NB4 (cell line): Measurements from ENCODE around the gene CUEDC2.

Source experiments
- DNase-seq: peaks from one replicate; pipeline ENCODE4 v3.0.0; 2010; ENCODE audit warnings: low read depth
- H3K4me3 ChIP-seq: one replicate; pipeline ENCODE4 v1.5.1; 2011; ENCODE audit warnings: mild to moderate bottlenecking, low read depth, low read length, moderate library complexity
- MYC ChIP-seq: IDR thresholded peaks from 2 replicates; pipeline ENCODE4 v1.6.1; 2011; ENCODE audit warnings: low read depth, low read length
- POLR2A ChIP-seq: IDR thresholded peaks from 2 replicates; pipeline ENCODE4 v1.6.1; 2011; ENCODE audit warnings: mild to moderate bottlenecking; ENCODE audit not compliant: insufficient read length; ENCODE audit errors: extremely low read depth
- TF ChIP-seq, protein P1 (sequence below): IDR thresholded peaks from one replicate; pipeline ENCODE4 v1.5.1; 2012; ENCODE audit warnings: low read depth, low read length
- TF ChIP-seq, protein P2 (sequence below): IDR thresholded peaks from 2 replicates; pipeline ENCODE4 v1.6.1; 2011; ENCODE audit warnings: low read depth, low read length

CUEDC2 gene

GRCh38 chr10:102398172-102399020 is 34.0 kb downstream of the CUEDC2 start:
- no peak overlapping the region for H3K4me3 ChIP-seq
- TF ChIP-seq MYC = no peak
- TF ChIP-seq, protein P1, sequence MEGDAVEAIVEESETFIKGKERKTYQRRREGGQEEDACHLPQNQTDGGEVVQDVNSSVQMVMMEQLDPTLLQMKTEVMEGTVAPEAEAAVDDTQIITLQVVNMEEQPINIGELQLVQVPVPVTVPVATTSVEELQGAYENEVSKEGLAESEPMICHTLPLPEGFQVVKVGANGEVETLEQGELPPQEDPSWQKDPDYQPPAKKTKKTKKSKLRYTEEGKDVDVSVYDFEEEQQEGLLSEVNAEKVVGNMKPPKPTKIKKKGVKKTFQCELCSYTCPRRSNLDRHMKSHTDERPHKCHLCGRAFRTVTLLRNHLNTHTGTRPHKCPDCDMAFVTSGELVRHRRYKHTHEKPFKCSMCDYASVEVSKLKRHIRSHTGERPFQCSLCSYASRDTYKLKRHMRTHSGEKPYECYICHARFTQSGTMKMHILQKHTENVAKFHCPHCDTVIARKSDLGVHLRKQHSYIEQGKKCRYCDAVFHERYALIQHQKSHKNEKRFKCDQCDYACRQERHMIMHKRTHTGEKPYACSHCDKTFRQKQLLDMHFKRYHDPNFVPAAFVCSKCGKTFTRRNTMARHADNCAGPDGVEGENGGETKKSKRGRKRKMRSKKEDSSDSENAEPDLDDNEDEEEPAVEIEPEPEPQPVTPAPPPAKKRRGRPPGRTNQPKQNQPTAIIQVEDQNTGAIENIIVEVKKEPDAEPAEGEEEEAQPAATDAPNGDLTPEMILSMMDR = no peak
- TF ChIP-seq POLR2A = no peak
- TF ChIP-seq, protein P2, sequence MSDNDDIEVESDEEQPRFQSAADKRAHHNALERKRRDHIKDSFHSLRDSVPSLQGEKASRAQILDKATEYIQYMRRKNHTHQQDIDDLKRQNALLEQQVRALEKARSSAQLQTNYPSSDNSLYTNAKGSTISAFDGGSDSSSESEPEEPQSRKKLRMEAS = no peak
- DNase-seq = no peak

DNA sequence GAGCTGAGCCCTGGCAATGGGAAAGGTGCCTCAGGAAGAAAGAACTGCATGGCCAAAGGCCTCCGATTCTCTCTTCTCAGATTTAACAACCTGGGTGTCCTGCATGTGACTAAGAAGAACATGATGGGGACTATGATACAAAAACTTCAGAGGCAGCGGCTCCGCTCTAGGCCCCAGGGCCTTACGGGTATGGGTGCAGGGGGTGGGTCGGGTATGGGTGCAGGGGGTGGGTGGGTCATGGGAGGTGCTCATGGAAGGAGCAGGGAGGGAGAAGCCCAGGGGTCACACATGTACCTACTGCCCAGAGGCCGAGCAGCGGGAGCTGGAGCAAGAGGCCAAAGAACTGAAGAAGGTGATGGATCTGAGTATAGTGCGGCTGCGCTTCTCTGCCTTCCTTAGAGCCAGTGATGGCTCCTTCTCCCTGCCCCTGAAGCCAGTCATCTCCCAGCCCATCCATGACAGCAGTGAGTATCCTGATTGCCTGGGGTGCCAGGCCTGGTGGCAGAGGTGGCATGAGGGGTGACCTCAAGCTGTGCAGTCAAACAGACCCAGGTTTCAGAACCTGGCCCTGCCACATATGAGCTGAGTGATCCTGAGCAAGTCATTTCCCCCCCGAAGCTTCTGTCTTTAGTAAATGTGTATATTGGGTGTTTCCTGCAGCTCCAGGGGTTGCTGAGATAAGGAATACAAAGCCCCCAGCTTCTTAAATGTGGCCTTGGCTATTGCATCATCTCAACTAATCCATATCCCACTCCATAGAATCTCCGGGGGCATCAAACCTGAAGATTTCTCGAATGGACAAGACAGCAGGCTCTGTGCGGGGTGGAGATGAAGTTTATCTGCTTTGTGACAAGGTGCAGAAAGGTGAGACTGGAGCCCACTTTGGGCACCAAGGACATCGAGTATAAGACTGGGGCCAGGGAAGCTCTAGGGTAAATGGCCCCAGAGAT is 34.9 kb downstream of the CUEDC2 start:
- no peak for DNase-seq
- TF ChIP-seq, protein P2 = no peak
- TF ChIP-seq MYC (no peak), POLR2A (no peak)
- TF ChIP-seq, protein P1 = no peak
- H3K4me3 ChIP-seq = no peak overlapping the region

GRCh38 chr10:102396730-102397151 is 35.6 kb downstream of the CUEDC2 start:
- TF ChIP-seq MYC (no peak), POLR2A (no peak)
- TF ChIP-seq, protein P2 = no peak
- TF ChIP-seq, protein P1 = no peak
- no peak overlapping the region for H3K4me3 ChIP-seq
- DNase-seq = no peak

- no peak overlapping the region for H3K4me3 ChIP-seq
- TF ChIP-seq, protein P2 = no peak
- TF ChIP-seq POLR2A = no peak
- no peak for DNase-seq
Measured at GRCh38 chr10:102396317-102396650, 36.1 kb downstream of the CUEDC2 start.

DNA sequence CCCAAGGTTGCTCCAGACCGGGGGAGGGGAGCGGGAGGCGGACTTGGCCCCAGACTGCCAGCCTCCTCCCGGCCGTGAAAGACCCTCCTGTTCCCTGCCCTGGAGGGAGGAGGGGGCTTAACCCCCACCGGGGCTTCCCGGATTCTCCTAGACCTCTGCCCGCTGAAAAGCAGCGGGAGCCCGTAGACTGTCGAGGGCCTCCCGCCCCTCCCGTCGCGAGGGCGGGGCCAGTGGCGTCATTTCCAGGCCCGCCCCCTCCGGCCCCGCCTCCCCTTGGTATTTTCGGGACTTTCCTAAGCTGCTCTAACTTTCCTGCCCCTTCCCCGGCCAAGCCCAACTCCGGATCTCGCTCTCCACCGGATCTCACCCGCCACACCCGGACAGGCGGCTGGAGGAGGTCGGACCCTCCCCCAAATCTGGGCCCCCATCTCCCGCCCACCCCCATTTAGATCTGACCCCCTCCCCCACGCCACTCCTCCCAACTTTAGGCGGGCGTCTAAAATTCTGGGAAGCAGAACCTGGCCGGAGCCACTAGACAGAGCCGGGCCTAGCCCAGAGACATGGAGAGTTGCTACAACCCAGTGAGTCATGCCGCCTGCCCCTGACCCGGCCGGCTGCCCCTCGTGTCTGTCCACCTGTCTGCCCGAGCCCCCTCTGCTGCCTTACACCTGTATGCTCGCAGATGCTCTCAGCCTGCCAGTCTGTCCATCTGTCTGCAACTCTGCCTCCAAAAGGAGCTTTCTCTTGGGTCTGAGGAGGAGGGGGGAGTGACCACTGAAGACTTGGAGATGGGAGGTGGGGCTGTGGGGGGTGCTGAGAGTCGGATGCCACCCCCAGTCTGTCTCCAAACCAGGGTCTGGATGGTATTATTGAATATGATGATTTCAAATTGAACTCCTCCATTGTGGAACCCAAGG is 36.7 kb downstream of the CUEDC2 start, which contains the start of gene NFKB2:
NFKB2 (plus strand) TSS at position 306 of the 917 bp plus-strand sequence; CDS start at position 561, 255 bp downstream.
- TF ChIP-seq MYC (0 out of 2 replicates have a peak, but pooled peaks have one; percentile 14), POLR2A (peak; percentile 29)
- TF ChIP-seq, protein P1 = no peak
- peak within 1 kb of the TSS; percentile 63 for H3K4me3 ChIP-seq
- peak; percentile 86 for DNase-seq
